Neural cell (in vitro differentiated cells): ENCODE results near the gene SPTBN1. TPM values are rescaled to one million over a fixed set of nuclear protein-coding genes. Genes with fewer than 3 reads are reported as not detected.
A peak's percentile ranks its signal among the peaks of the same experiment; 100 is the strongest.

ENCODE experiments used
- H2AFZ ChIP-seq: fragments of 200-600, 300-800 bp; sonication (generic), shearing (Covaris generic); 2 replicates; pipeline ENCODE4 v1.6.0; 2014; ENCODE audit warnings: low read depth, mild to moderate bottlenecking, antibody characterized with exemption, low read length, moderate library complexity
- H3F3A ChIP-seq: fragments of 200-600 bp; shearing (Covaris generic); 2 replicates; pipeline ENCODE4 v1.6.1; 2016; ENCODE audit warnings: mild to moderate bottlenecking, moderate library complexity, mixed read lengths, antibody characterized with exemption, low read length; ENCODE audit not compliant: insufficient read depth, poor library complexity, severe bottlenecking
- H3K27ac ChIP-seq: fragments of 200-600, 300-800 bp; sonication (generic), shearing (Covaris generic); 2 replicates; pipeline ENCODE4 v1.5.1; 2014; ENCODE audit warnings: mild to moderate bottlenecking, low read length, moderate library complexity
- H3K27me3 ChIP-seq: fragments of 300-800, 200-600 bp; sonication (generic), shearing (Covaris generic); 2 replicates; pipeline ENCODE4 v1.6.0; 2014; ENCODE audit warnings: mild to moderate bottlenecking, low read depth, low read length, moderate library complexity; ENCODE audit not compliant: insufficient read depth
- H3K36me3 ChIP-seq: fragments of 300-800, 200-600 bp; sonication (generic), shearing (Covaris generic); 2 replicates; pipeline ENCODE4 v1.5.1; 2014; ENCODE audit warnings: mild to moderate bottlenecking, antibody characterized with exemption, low read length, moderate library complexity; ENCODE audit not compliant: insufficient read depth
- H3K4me2 ChIP-seq: fragments of 300-800, 200-600 bp; sonication (generic), shearing (Covaris generic); 2 replicates; pipeline ENCODE4 v1.6.0; 2014; ENCODE audit warnings: mild to moderate bottlenecking, low read length
- H3K4me3 ChIP-seq: fragments of 300-800, 200-600 bp; sonication (generic), shearing (Covaris generic); 2 replicates; pipeline ENCODE4 v1.5.1; 2014; ENCODE audit warnings: mild to moderate bottlenecking, low read length, moderate library complexity
- H3K79me2 ChIP-seq: fragments of 200-600 bp; shearing (Covaris generic); replicated peaks from 2 replicates; pipeline ENCODE4 v1.6.0; 2014; ENCODE audit warnings: mild to moderate bottlenecking, low read length, moderate library complexity; ENCODE audit not compliant: insufficient read depth
- H3K9ac ChIP-seq: fragments of 300-800, 200-600 bp; sonication (generic), shearing (Covaris generic); 2 replicates; pipeline ENCODE4 v1.6.1; 2016; ENCODE audit warnings: mild to moderate bottlenecking, low read length, mixed read lengths
- H3K9me2 ChIP-seq: fragments of 200-600 bp; shearing (Covaris generic); 2 replicates; pipeline ENCODE4 v1.6.1; 2016; ENCODE audit warnings: mild to moderate bottlenecking, low read length, mixed read lengths; ENCODE audit not compliant: insufficient read depth
- H3K9me3 ChIP-seq: fragments of 200-600, 300-800 bp; sonication (generic), shearing (Covaris generic); 2 replicates; pipeline ENCODE4 v1.6.1; 2016; ENCODE audit warnings: mild to moderate bottlenecking, mixed run types, low read length, moderate library complexity, mixed read lengths
- H4K20me1 ChIP-seq: fragments of 200-600 bp; shearing (Covaris generic); 2 replicates; pipeline ENCODE4 v1.6.1; 2016; ENCODE audit warnings: mild to moderate bottlenecking, mixed run types; ENCODE audit not compliant: insufficient read depth
- EP300 ChIP-seq: fragments of 450-650 bp; conservative IDR thresholded peaks from 2 replicates; pipeline ENCODE4 v1.6.1; 2014; ENCODE audit warnings: antibody characterized with exemption, mild to moderate bottlenecking, moderate library complexity; ENCODE audit not compliant: poor library complexity, severe bottlenecking
- EZH2 ChIP-seq: fragments of 200-600, 300-800 bp; shearing (Covaris generic), sonication (generic); IDR thresholded peaks from 2 replicates; pipeline ENCODE4 v1.6.1; 2014; ENCODE audit warnings: antibody characterized with exemption, low read length, borderline replicate concordance, mild to moderate bottlenecking; ENCODE audit not compliant: insufficient read depth, poor library complexity, severe bottlenecking
- MXI1 ChIP-seq: fragments of 450-650 bp; conservative IDR thresholded peaks from 2 replicates; pipeline ENCODE4 v1.6.1; 2014; ENCODE audit warnings: antibody characterized with exemption, mild to moderate bottlenecking; ENCODE audit not compliant: poor library complexity, severe bottlenecking
- POLR2AphosphoS5 ChIP-seq: IDR thresholded peaks from 2 replicates; pipeline ENCODE4 v1.6.1; 2012
- RAD21 ChIP-seq: fragments of 450-650 bp; conservative IDR thresholded peaks from 2 replicates; pipeline ENCODE4 v1.6.1; 2014; ENCODE audit warnings: antibody characterized with exemption, mild to moderate bottlenecking, moderate library complexity
- SMC3 ChIP-seq: fragments of 450-650 bp; conservative IDR thresholded peaks from 2 replicates; pipeline ENCODE4 v1.6.1; 2014; ENCODE audit warnings: antibody characterized with exemption, mild to moderate bottlenecking, moderate library complexity; ENCODE audit not compliant: poor library complexity
- TAF1 ChIP-seq: IDR thresholded peaks from 2 replicates; pipeline ENCODE4 v1.6.1; 2012; ENCODE audit warnings: low read depth
- polyA plus RNA-seq: library from polyadenylated mRNA; depleted of rRNA; stranded (reverse); fragments of >200 nt; gene quantifications from 2 replicates; pipeline ENCODE4 v1.2.3, GENCODE V29; 2014
- TF ChIP-seq, protein P1 (sequence below): IDR thresholded peaks from 2 replicates; pipeline ENCODE4 v1.6.1; 2012; ENCODE audit warnings: borderline replicate concordance
- TF ChIP-seq, protein P2 (sequence below): fragments of 450-650 bp; IDR thresholded peaks from 2 replicates; pipeline ENCODE4 v1.5.1; 2014; ENCODE audit warnings: antibody characterized with exemption, mild to moderate bottlenecking, moderate library complexity; ENCODE audit not compliant: poor library complexity, severe bottlenecking

The SPTBN1 gene
- polyA plus RNA-seq, 1 donor from 2014 or later, result 92.1 TPM

DNA sequence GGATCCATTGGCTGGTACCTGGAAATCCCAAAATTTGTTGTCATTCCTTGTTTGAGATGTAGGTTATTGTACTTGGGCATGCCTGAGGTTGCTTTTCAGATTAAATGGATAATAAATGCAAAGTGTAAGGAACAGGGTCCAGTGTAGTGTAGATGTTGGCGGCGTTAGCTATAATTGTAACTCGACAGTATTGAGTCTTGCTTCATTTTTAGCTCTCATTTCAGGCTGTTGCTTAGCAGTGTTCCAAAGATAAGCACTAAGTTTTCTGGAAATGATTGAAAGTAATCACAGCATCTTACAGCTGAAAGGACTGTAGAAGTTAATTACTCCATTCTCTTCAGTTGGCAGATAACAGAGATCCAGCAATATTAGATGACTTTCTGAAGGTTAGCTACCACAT is 47.8 kb upstream of the SPTBN1 start:
- Histone ChIP-seq H3K27me3 (no peaks in the 10 kb centered on the region), H3K9ac (no peak overlapping the region), H3K36me3 (no peaks in the 10 kb centered on the region), H3K4me2 (no peak overlapping the region), H2AFZ (no peak overlapping the region), H3K9me3 (no peaks in the 10 kb centered on the region), H3K27ac (no peak overlapping the region), H4K20me1 (no peaks in the 10 kb centered on the region), H3F3A (no peaks in the 10 kb centered on the region), H3K79me2 (no peaks in the 10 kb centered on the region), H3K9me2 (no peaks in the 10 kb centered on the region), H3K4me3 (no peak overlapping the region)
- TF ChIP-seq, protein P1, sequence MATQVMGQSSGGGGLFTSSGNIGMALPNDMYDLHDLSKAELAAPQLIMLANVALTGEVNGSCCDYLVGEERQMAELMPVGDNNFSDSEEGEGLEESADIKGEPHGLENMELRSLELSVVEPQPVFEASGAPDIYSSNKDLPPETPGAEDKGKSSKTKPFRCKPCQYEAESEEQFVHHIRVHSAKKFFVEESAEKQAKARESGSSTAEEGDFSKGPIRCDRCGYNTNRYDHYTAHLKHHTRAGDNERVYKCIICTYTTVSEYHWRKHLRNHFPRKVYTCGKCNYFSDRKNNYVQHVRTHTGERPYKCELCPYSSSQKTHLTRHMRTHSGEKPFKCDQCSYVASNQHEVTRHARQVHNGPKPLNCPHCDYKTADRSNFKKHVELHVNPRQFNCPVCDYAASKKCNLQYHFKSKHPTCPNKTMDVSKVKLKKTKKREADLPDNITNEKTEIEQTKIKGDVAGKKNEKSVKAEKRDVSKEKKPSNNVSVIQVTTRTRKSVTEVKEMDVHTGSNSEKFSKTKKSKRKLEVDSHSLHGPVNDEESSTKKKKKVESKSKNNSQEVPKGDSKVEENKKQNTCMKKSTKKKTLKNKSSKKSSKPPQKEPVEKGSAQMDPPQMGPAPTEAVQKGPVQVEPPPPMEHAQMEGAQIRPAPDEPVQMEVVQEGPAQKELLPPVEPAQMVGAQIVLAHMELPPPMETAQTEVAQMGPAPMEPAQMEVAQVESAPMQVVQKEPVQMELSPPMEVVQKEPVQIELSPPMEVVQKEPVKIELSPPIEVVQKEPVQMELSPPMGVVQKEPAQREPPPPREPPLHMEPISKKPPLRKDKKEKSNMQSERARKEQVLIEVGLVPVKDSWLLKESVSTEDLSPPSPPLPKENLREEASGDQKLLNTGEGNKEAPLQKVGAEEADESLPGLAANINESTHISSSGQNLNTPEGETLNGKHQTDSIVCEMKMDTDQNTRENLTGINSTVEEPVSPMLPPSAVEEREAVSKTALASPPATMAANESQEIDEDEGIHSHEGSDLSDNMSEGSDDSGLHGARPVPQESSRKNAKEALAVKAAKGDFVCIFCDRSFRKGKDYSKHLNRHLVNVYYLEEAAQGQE, result no peak
- TF ChIP-seq, protein P2, sequence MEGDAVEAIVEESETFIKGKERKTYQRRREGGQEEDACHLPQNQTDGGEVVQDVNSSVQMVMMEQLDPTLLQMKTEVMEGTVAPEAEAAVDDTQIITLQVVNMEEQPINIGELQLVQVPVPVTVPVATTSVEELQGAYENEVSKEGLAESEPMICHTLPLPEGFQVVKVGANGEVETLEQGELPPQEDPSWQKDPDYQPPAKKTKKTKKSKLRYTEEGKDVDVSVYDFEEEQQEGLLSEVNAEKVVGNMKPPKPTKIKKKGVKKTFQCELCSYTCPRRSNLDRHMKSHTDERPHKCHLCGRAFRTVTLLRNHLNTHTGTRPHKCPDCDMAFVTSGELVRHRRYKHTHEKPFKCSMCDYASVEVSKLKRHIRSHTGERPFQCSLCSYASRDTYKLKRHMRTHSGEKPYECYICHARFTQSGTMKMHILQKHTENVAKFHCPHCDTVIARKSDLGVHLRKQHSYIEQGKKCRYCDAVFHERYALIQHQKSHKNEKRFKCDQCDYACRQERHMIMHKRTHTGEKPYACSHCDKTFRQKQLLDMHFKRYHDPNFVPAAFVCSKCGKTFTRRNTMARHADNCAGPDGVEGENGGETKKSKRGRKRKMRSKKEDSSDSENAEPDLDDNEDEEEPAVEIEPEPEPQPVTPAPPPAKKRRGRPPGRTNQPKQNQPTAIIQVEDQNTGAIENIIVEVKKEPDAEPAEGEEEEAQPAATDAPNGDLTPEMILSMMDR, result no peak
- TF ChIP-seq RAD21, result no peak
- TF ChIP-seq SMC3, result no peak
- no peak for TF ChIP-seq TAF1
- no peak for TF ChIP-seq EZH2
- TF ChIP-seq POLR2AphosphoS5, result no peak
- no peak for TF ChIP-seq MXI1
- no peak for TF ChIP-seq EP300

DNA sequence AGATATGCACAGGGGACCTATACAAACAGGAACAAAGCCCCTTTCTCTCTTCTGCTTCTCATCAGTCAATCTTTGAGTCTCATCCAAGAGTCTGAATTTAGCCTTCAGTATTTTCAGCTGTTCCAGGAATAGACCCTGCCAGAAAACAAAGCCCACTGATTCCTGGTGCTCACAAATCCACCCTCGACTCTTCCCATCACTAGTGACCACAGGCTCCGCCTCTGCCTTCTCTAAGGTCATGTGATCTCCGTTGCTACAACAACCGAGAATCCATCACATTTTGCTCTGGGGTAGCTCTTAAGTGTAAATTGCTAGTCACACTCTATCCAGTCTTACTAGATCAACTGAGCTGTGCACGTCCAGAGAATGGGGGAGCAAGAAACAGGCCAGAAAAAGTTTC is 46.4 kb upstream of the SPTBN1 start:
- no peaks in the 10 kb centered on the region for H3K79me2 ChIP-seq
- peak overlapping the region; percentile 14 for H2AFZ ChIP-seq
- H3K4me3 ChIP-seq, result peak overlapping the region; percentile 16
- no peaks in the 10 kb centered on the region for H3K9me2 ChIP-seq
- H3K36me3 ChIP-seq, result no peaks in the 10 kb centered on the region
- H3K27me3 ChIP-seq, result no peaks in the 10 kb centered on the region
- H3K4me2 ChIP-seq, result peak overlapping the region; percentile 18
- no peak overlapping the region for H3K9ac ChIP-seq
- no peaks in the 10 kb centered on the region for H3F3A ChIP-seq
- H3K27ac ChIP-seq, result peak overlapping the region; percentile 76
- H4K20me1 ChIP-seq, result no peaks in the 10 kb centered on the region
- no peak for TF ChIP-seq TAF1
- peak; percentile 24 for TF ChIP-seq RAD21
- TF ChIP-seq, protein P2, result no peak
- peak; percentile 36 for TF ChIP-seq SMC3
- TF ChIP-seq POLR2AphosphoS5, result peak; percentile 69
- peak; percentile 51 for TF ChIP-seq EP300
- TF ChIP-seq, protein P1, result peak; percentile 73
- no peak for TF ChIP-seq MXI1
- TF ChIP-seq EZH2, result no peak
- H3K9me3 ChIP-seq, result no peaks in the 10 kb centered on the region
